A673 (cell line): ENCODE results near the gene C3orf52. TPM values are rescaled to one million over a fixed set of nuclear protein-coding genes. Genes with fewer than 3 reads are reported as not detected.

ENCODE experiments used
- BruUV-seq: library from RNA; stranded (reverse); fragments of 400-500 nt; replicated peaks from 2 replicates; lab custom pipeline; 2021; lab: Mats Ljungman, UMichigan
- CTCF ChIA-PET: fragments of 300-600 bp; sonication (Branson Sonifier 250); formaldehyde crosslinking; loops from one replicate; lab custom pipeline; 2022; ENCODE audit warnings: antibody characterized with exemption; lab: Charles Lee
- POLR2A ChIA-PET: fragments of 300-600 bp; sonication (Branson Sonifier 250); formaldehyde crosslinking; loops from one replicate; lab custom pipeline; 2022; ENCODE audit warnings: antibody characterized with exemption; ENCODE audit not compliant: low non-redundant PET; lab: Charles Lee
- DNase-seq: peaks from one replicate; pipeline ENCODE4 v3.0.0-alpha.2; 2015; ENCODE audit warnings: low spot score
- H3K27ac ChIP-seq: fragments of 200-600 bp; sonication (generic); 2 replicates; pipeline ENCODE4 v1.5.1; 2016; ENCODE audit warnings: mixed run types, low read depth, mild to moderate bottlenecking, mixed read lengths, antibody characterized with exemption, low read length; ENCODE audit not compliant: poor library complexity, severe bottlenecking
- H3K27me3 ChIP-seq: fragments of 200-600 bp; sonication (generic); replicated peaks from 2 replicates; pipeline ENCODE4 v1.6.1; 2017; ENCODE audit warnings: mixed run types, low read depth, mild to moderate bottlenecking, mixed read lengths, antibody characterized with exemption, low read length; ENCODE audit not compliant: insufficient read depth, poor library complexity
- H3K36me3 ChIP-seq: fragments of 200-600 bp; sonication (generic); 2 replicates; pipeline ENCODE4 v1.6.1; 2016; ENCODE audit warnings: mixed run types, mild to moderate bottlenecking, mixed read lengths, antibody characterized with exemption, low read length; ENCODE audit not compliant: insufficient read depth, poor library complexity, severe bottlenecking
- H3K4me1 ChIP-seq: fragments of 200-600 bp; sonication (generic); 2 replicates; pipeline ENCODE4 v1.6.1; 2017; ENCODE audit warnings: mixed run types, mild to moderate bottlenecking, mixed read lengths, antibody characterized with exemption, low read length; ENCODE audit not compliant: insufficient read depth, poor library complexity, severe bottlenecking
- H3K4me3 ChIP-seq: fragments of 200-600 bp; sonication (generic); 2 replicates; pipeline ENCODE4 v1.5.1; 2016; ENCODE audit warnings: low read depth, mixed run types, mild to moderate bottlenecking, mixed read lengths, low read length; ENCODE audit not compliant: poor library complexity, severe bottlenecking
- H3K9me3 ChIP-seq: fragments of 200-600 bp; sonication (generic); 2 replicates; pipeline ENCODE4 v1.6.1; 2016; ENCODE audit warnings: mixed run types, low read depth, mild to moderate bottlenecking, mixed read lengths, antibody characterized with exemption, low read length; ENCODE audit not compliant: poor library complexity, severe bottlenecking
- EZH2 ChIP-seq: fragments of 200-600 bp; sonication (generic); IDR thresholded peaks from 2 replicates; pipeline ENCODE4 v1.6.1; 2017; ENCODE audit warnings: borderline replicate concordance, low read depth, mild to moderate bottlenecking, mixed read lengths, antibody characterized with exemption, low read length; ENCODE audit not compliant: poor library complexity, severe bottlenecking
- intact Hi-C: fragments of 100-400 bp; cut with micrococcal nuclease; formaldehyde crosslinking; loops from one replicate; pipeline ENCODE4 v1.10.0; 2022; ENCODE audit not compliant: unreplicated experiment
- total RNA-seq: library from RNA; stranded (reverse); gene quantifications from 2 replicates; pipeline ENCODE4 v1.2.3, GENCODE V29; 2021
- TF ChIP-seq, protein P1 (sequence below): fragments of 300-800, 200-600 bp; sonication (generic); conservative IDR thresholded peaks from 2 replicates; pipeline ENCODE4 v1.5.1; 2017; ENCODE audit warnings: low read depth, mild to moderate bottlenecking, antibody characterized with exemption, low read length, moderate library complexity, mixed read lengths

C3orf52 gene
- total RNA-seq, 1 experiment from 2014 or later = 0.73 TPM

DNA sequence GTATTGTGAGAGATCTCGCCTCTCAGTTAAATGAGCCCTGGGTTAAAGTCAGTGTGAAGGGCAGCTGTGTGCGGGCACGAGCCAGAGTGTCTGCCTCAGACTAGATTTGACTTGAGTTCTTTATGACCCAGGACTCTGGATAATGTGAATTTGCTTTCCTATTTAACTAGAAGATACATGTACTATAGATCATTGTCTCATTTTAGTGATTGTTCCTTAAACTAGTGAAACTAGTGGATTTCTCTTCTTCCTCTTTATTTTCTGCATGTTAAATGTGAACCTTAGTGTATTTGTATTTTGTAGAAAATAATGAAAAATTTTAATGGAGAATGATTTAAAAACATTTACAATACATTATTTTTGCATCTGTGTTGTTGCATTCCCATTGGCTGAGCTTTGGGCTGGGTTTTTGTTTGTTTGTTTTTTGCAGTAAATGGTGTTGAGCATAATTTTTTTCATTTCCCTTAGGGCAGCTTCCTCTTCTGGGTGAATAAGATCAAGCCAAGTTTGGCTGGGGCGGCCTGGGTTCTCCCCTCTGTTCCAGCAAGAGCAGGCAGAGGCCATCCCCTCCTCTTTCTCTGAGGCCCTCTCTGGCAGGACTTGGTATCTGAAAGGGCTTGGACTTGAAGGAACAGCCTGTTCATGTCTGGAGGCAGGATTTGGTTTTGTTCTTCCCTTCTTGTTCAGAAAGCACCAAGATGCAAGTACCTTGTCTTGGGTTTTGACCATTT, 31.8 kb downstream of the C3orf52 start:
- ChIA-PET CTCF (no interaction called here), POLR2A (interaction anchor here (0.7 kb wide), 1 partner anchor 1796 kb away, joined by 5 read pairs; no protein-coding TSS in a partner anchor)
- no peaks in the 10 kb centered on the region for H3K4me1 ChIP-seq
- H3K27ac ChIP-seq = no peak overlapping the region
- no peak for TF ChIP-seq EZH2
- TF ChIP-seq, protein P1, sequence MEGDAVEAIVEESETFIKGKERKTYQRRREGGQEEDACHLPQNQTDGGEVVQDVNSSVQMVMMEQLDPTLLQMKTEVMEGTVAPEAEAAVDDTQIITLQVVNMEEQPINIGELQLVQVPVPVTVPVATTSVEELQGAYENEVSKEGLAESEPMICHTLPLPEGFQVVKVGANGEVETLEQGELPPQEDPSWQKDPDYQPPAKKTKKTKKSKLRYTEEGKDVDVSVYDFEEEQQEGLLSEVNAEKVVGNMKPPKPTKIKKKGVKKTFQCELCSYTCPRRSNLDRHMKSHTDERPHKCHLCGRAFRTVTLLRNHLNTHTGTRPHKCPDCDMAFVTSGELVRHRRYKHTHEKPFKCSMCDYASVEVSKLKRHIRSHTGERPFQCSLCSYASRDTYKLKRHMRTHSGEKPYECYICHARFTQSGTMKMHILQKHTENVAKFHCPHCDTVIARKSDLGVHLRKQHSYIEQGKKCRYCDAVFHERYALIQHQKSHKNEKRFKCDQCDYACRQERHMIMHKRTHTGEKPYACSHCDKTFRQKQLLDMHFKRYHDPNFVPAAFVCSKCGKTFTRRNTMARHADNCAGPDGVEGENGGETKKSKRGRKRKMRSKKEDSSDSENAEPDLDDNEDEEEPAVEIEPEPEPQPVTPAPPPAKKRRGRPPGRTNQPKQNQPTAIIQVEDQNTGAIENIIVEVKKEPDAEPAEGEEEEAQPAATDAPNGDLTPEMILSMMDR = no peak
- no TSS peak for BruUV-seq
- H3K9me3 ChIP-seq = no peaks in the 10 kb centered on the region
- no peaks in the 10 kb centered on the region for H3K36me3 ChIP-seq
- H3K4me3 ChIP-seq = no peak overlapping the region
- H3K27me3 ChIP-seq = no peaks in the 10 kb centered on the region
- DNase-seq = no peak
- intact Hi-C loops = no loop called here

DNA sequence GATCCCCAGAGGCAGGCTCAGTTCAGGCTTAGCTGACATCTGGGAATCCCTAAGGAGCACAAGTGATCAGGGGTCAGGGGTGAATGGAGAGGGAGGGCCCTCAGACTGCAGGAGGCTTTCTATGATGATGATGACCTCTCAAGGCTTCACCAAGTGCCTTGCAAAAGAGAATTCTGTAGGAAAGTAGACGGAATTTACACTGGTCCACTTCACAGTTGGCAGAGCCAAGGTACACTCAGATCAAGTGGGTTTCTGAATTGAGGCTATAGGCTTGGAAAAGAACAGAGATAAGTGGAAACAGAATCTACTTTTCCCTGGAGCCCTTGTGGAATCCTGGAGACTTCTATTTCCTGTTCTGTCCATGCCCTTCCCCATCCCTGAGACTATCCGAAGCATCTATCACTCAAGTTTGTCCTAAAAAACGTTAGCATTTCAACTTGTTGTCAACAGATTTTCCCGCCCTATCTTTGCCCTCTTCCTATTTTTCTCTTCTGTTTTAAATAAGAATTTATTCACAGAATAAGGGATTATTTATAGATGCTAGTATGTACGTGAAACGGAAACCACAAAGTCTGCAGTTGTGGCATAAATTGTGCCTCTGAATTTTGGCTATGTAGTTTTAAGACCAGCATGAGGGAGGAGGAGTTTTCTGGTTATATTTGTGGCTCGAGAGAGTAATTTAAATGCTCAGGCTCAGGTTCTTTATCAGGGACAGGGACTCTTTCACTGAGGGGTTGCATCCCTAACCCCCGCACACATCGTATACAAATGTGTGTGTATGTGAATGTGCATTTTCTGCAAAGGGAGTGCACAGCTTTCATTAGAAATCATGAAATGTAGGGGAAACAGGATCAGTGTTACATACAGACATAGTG, 34.0 kb downstream of the C3orf52 start:
- BruUV-seq = no TSS peak
- Histone ChIP-seq H3K4me1 (no peaks in the 10 kb centered on the region), H3K36me3 (no peaks in the 10 kb centered on the region), H3K4me3 (no peak overlapping the region), H3K9me3 (no peaks in the 10 kb centered on the region), H3K27ac (no peak overlapping the region), H3K27me3 (no peaks in the 10 kb centered on the region)
- DNase-seq = no peak
- intact Hi-C loops = no loop called here
- no peak for TF ChIP-seq EZH2
- TF ChIP-seq, protein P1 = no peak
- CTCF ChIA-PET = no interaction called here
- POLR2A ChIA-PET = no interaction called here

DNA sequence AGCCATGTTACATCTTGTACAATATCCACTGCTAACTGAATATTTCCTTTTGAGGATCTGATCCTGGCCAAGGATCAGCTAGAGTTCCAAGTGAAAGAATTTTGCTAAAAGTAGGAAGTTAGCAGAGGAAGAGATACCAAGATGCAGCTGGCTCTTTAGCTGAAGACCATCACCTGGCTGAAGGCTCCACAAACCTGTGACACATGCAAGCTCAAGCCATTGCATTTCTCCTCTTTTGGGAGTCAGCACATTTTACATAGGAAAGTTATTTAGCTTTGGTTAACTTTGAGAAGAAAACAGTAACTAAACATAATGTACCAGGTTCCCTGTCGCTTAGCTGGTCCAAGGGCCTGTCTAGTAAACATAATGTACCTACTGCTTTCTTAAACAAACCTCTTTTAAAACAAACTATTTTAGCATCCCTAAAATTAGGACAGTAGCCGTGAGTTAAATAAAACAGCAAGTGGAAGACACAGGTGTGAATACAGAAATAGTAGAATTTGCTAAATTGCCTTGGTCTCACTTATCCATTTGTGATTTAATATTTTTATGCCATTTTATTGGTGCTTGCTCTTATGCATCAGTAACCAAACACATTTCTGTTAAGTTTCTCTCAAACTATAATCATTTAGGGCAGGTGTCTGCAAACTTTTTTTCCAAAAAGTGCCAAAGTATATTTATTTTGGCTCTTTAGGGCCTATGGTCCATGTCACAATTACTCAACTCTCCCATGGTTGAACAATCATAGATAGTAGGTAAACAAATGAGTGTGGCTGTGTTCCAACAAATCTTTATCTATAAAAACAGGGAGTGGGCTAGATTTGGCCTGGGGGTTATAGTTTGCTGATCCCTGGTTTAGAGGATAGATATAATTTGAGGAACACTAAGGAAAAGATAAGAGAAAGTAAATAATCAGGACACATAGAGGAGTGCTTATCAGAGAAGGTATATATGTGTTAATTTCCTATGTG, 35.7 kb downstream of the C3orf52 start:
- ChIA-PET POLR2A (interaction anchor here (0.5 kb wide), 1 partner anchor 9 kb away, joined by 3 read pairs; no protein-coding TSS in a partner anchor), CTCF (no interaction called here)
- Histone ChIP-seq H3K27ac (no peak overlapping the region), H3K4me3 (no peak overlapping the region), H3K27me3 (no peaks in the 10 kb centered on the region), H3K9me3 (no peaks in the 10 kb centered on the region), H3K36me3 (no peaks in the 10 kb centered on the region), H3K4me1 (no peaks in the 10 kb centered on the region)
- TF ChIP-seq, protein P1 = no peak
- TF ChIP-seq EZH2 = no peak
- BruUV-seq = no TSS peak
- intact Hi-C loops = no loop called here
- DNase-seq = no peak
